Left forelimb (tissue), 1 donor: ENCODE data around the gene POU2AF3.
A peak's percentile ranks its signal among the peaks of the same experiment; 100 is the strongest.
"Not testable (repeated sequence)": the region's sequence is repeated elsewhere in the genome, so short reads cannot be mapped to it uniquely, and the experiment has no call there.

ENCODE experiments used
- DNase-seq: peaks from one replicate; pipeline ENCODE4 v3.0.0-alpha.2; 2018; ENCODE audit warnings: low spot score

The POU2AF3 gene

GRCh38 chr11:111298413-111299100 is at the start of gene POU2AF3:
Gene POU2AF3, plus strand, starts transcription at chr11:111298546. Its CDS starts 36 bp downstream, at chr11:111298582.
- no peak for DNase-seq

- no peak for DNase-seq
Measured at GRCh38 chr11:111250936-111251335, 47.4 kb upstream of the POU2AF3 start.

GRCh38 chr11:111253131-111253530 is 45.2 kb upstream of the POU2AF3 start:
- DNase-seq, result no peak

GRCh38 chr11:111253630-111254029 is 44.7 kb upstream of the POU2AF3 start:
- DNase-seq, result no peak

- no peak for DNase-seq
Measured at GRCh38 chr11:111258046-111258445, 40.3 kb upstream of the POU2AF3 start.

- no peak for DNase-seq
Measured at GRCh38 chr11:111259896-111260295, 38.5 kb upstream of the POU2AF3 start.

- no peak for DNase-seq
Measured at GRCh38 chr11:111260811-111261210, 37.5 kb upstream of the POU2AF3 start.

GRCh38 chr11:111264646-111265045 is 33.7 kb upstream of the POU2AF3 start:
- DNase-seq, result no peak

- DNase-seq, result no peak
Measured at GRCh38 chr11:111265421-111265820, 32.9 kb upstream of the POU2AF3 start.

- not testable (repeated sequence) for DNase-seq
Measured at GRCh38 chr11:111268303-111268702, 30.0 kb upstream of the POU2AF3 start.

GRCh38 chr11:111269146-111269868 is 29.0 kb upstream of the POU2AF3 start:
- DNase-seq, result no peak

- DNase-seq, result no peak
Measured at GRCh38 chr11:111272420-111272819, 25.9 kb upstream of the POU2AF3 start.

- no peak for DNase-seq
Measured at GRCh38 chr11:111282562-111283075, 15.7 kb upstream of the POU2AF3 start.

GRCh38 chr11:111283945-111284481 is 14.3 kb upstream of the POU2AF3 start:
- DNase-seq, result no peak

GRCh38 chr11:111285189-111286091 is 12.9 kb upstream of the POU2AF3 start:
- no peak for DNase-seq

- DNase-seq, result no peak
Measured at GRCh38 chr11:111291764-111292163, 6.6 kb upstream of the POU2AF3 start.

- DNase-seq, result not testable (repeated sequence)
Measured at GRCh38 chr11:111292408-111292807, 5.9 kb upstream of the POU2AF3 start.

- DNase-seq, result no peak
Measured at GRCh38 chr11:111296196-111296595, 2.1 kb upstream of the POU2AF3 start.

- no peak for DNase-seq
Measured at GRCh38 chr11:111297696-111298095, 650 bp upstream of the POU2AF3 start.

GRCh38 chr11:111299101-111300026 is 1.0 kb downstream of the POU2AF3 start:
- DNase-seq, result peak; percentile 79

- no peak for DNase-seq
Measured at GRCh38 chr11:111300569-111300968, 2.2 kb downstream of the POU2AF3 start.
